ENCODE measurements around the gene C19orf67.
A peak's percentile ranks its signal among the peaks of the same experiment; 100 is the strongest.
"Not testable (repeated sequence)": the region's sequence is repeated elsewhere in the genome, so short reads cannot be mapped to it uniquely, and the experiment has no call there.

Gene C19orf67

DNA sequence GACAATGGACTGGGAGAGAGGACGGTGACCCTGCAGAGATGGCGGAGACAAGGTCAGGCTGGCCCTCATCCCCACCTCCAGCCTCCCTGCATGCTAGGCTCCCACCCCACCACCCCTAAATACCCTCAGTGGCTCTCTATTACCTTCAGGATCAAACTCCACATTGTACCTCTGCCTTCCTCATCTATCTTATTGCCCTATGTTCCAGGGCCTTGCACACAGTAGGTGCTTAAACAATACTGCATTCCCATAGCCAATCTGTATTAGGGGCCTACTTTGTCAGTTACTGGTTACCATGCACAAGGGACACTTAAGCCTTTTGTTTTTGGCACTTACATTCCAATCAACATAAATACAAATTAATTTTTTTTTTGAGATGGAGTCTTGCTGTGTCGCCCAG lies 30.2 kb downstream of the C19orf67 start:
- no peak for DNase-seq

DNA sequence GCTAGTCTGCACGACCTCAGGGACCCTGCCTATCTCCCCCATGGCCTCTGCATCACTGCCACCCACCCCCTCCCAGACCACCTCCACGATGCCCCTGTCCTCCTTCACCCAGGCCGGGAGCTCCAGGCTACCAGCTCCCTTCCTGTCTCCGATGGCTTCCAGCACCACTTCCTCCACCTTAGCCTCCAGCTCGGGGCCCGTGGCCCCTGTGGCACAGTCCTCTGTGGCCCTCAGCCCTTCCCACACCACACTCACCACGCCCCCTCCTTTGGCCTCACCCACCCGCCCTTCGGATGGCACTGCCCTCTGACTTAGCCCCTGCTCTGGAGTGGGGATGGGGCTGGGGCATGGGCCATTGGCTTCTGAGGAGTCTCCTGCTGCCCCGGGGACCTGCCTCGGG lies 30.9 kb downstream of the C19orf67 start:
- no peak for DNase-seq

DNA sequence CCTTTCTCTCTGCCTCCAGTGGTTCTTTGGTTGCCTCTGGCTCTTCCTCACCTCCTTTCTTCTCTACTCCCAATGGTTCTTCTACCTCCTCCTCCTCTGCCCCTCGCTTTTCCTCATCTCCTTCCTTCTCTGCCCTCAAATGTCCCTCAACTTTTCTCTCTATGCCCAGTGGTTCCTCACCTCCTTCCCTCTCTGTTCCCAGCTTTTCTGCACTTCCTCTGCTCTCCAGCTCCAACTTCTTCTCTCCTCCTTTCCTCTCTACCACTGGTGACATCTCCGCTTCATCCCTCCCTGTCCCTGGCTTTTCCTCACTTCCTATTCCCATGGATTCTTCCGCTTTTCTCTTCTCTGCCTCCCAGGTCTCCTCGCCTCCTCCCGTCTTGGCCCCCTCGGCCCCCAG lies 31.5 kb downstream of the C19orf67 start:
- no peak for DNase-seq

DNA sequence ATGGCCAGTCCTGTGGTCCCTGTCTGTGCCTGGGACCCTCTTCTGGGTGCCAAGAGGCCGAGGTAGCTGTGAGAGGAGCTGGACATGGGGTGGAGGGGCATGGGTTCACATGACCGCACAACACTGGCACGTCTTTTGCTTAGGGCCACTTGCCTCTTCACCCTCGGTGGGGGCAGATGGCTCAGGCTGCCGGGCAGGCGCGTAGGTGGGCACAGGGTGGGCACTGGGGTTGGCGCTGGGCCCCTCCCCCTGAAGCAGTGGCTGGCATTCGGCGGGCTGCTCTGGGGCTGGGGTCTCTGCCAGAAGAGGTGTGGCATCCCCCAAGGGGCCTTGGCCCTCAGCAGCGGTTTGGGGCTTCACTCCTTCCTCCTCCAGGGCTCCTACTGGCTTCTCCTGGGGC lies 32.1 kb downstream of the C19orf67 start:
- no peak for DNase-seq

DNA sequence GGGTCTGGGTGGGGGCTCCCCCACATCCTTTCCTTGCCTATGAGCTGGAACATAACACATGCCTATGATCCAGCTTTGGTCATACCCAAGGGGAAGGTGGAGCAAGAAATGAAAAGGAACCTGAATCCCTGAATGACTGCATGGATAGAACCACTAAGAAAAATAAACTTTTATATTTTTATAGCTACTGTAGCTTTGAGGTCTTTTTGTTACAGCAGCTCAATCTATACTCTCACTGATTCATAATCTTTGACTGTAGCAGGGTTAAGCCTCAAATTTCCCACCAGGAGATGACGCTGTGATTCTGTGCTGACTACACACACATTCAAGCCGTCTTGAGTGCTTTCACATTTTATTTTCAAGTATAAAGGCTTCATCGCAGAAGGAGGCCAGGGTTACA lies 32.6 kb downstream of the C19orf67 start:
- no peak for DNase-seq

DNA sequence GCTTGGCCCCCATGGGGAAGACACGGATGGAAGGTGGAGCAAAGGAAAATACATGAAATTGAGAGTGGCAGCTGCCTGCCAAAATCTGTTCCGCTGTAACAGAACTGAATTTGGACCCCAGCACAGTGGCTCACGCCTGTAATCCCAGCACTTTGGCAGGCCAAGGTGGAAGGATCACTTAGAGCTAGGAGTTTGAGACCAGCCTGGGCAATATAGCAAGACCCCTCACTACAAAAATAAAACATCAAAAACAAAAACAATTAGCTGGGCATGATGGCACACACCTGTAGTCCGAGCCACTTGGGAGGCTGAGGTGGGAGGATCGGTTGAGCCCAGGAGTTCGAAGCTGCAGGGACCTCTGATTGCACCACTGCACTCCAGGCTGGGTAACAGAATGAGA lies 33.1 kb downstream of the C19orf67 start:
- no peak for DNase-seq

DNA sequence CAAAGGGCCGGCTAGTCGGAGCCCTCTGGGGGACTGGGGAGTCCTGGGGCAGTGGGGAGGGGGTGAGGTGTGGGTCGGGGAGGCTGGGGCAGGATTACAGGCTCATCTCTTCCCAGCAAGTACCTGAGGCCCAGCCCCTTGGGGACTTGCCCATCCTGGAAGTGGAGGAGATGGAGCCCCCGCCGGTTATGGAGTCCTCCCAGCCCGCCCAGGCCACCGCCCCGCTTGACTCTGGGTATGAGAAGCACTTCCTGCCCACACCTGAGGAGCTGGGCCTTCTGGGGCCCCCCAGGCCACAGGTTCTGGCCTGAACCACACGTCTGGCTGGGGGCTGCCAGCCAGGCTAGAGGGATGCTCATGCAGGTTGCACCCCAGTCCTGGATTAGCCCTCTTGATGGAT lies 33.6 kb downstream of the C19orf67 start:
- no peak for DNase-seq

DNA sequence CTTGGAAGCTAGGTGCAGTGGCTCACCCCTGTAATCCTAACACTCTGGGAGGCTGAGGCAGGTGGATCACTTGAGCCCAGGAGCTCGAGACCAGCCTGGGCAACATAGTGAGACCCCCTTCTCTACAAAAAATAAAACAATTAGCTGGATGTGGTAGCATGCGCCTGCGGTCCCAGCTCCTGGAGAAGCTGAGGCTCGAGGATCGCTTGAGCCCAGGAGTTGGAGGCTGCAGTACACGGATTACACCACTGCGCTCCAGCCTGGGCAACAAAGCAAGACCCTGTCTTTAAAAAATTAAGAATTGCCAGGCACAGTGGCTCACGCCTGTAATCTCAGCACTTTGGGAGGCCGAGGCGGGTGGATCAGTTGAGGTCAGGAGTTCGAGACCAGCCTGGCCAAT lies 34.6 kb downstream of the C19orf67 start:
- not testable (repeated sequence) for DNase-seq

DNA sequence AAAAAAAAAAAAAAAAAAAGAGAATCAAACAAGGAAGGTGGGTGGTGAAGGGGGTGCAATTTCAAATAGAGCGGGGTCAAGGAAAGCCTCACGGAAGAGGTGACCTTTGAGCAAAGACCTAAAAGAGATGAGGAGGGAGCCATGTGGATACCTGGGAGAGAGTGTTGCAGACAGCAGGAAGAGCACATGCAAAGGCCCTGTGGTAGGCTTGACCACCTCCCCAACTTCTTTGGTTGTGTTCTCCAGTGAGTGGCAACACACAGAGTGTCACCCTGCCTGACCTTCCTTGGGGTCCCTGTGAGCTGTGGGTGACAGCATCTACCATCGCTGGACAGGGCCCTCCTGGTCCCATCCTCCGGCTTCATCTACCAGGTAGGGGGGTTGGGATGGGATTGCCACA lies 35.1 kb downstream of the C19orf67 start:
- no peak for DNase-seq

DNA sequence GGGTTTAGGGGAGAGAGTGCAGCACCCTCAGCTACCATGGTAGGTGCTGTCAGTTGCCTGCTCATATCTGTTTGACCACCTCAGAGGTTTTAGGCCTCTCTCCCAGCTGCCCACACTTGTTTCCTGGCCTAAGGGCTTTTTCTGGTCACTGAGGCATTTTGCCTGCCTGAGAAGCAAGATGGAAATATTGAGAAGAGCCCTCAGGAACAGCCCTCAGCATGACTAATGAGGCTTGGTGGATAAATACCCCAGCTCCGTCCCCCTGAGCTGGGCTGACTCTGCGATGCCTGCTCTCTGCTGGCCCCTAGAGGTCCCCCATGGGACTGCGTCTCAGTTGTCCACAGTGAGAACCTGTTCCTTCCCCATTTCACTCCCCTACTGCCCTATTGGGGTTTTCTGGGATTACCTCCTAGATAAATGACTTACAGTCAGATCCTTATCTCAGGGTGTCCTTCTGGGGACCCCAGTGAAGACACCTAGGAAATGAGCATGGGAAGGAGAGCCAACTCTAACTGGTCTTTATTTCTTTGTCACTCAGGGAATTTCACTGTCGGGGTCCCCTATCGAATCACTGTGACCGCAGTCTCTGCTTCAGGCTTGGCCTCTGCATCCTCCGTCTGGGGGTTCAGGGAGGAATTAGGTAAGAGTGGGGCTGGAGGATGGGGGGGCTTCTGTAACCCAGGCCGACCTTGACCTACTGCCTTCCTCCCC lies 37.0 kb downstream of the C19orf67 start:
- no peak for DNase-seq

DNA sequence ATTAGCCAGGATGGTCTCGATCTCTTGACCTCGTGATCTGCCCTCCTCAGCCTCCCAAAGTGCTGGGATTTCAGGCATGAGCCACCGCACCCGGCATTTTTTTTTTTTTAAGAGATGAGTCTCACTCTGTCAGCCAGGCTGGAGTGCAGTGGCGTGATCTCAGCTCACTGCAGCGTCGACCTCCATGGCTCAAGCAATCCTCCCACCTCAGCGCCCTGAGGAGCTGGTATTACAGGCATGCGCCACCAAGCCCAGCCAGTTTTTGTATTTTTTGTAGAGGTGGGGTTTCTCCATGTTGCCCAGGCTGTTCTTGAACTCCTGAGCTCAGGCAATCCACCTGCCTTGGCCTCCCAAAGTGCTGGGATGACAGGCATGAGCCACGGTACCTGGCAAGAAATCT lies 37.7 kb downstream of the C19orf67 start:
- not testable (repeated sequence) for DNase-seq

DNA sequence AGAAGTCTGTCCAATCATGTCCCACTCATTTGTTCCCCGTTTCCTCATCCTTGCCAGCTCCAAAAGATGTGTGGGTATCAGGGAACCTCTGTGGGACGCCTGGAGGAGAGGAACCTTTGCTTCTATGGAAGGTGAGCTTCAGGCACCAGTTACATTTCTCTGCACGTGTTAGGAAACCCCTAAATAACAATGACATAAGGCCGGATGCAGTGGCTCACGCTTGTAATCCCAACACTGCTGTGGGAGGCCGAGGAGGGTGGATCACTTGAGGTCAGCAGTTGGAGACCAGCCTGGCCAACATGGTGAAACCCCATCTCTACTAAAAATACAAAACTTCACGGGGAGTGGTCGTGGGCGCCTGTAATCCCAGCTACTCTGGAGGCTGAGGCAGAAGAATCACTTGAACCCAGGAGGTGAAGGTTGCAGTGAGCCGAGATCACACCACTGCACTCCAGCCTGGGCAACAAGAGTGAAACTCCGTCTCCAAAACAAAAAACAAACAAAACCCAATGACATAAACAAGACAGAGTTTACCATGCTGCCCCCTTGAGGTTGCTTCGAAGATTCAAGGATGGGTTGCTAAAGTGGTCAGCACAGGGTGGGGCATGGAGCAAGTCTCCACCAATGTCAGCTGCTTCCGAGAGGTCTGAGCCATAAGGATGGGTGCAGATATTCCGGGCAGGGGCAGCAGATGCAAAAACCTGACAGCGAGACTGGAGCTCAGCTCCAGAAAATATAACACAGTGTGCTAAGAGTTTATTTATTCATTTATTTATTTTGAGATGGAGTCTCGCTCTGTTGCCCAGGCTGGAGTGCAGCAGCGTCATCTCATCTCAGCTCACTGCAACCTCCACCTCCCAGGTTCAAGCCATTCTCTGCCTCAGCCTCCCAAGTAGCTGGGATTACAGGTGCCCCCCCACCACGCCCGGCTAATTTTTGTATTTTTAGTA lies 42.6 kb downstream of the C19orf67 start:
- peak in 1 of 2 experiments; percentile 35 for DNase-seq

DNA sequence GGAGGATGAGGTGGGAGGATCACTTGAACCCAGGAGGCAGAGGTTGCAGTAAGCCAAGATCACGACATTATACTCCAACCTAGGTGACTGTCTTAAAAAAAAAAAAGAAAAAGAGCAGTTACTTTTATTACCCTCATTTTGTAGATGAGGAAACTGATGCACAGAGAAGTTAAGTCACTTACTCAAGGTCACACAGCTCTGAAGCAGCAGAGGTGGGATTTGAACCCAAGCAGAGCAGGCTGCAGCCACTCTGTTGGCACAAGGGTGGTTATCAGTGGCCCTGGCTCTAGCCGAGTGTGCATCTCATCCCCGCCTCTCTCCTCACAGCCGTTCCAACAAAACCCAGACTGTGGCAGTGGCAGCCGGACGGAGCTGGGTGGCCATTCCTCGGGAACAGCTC lies 46.4 kb downstream of the C19orf67 start:
- DNase-seq = no peak

DNA sequence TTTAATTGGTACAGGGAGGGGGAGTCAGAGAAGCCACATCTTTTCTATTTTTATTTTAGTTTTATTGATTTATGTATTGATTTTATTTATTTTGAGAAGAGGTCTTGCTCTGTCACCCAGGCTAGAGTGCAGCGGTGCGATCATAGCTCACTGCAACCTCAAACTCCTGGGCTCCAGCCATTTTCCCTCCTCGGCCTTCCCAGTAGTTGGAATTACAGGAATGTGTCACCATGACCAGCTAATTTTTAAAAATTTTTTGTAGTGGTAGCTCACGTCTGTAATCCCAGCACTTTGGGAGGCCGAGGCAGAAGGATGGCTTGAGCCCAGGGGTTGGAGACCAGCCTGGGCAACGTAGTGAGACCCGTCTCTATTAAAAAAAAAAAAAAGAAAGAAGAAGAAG lies 49.9 kb downstream of the C19orf67 start:
- no peak for DNase-seq

DNA sequence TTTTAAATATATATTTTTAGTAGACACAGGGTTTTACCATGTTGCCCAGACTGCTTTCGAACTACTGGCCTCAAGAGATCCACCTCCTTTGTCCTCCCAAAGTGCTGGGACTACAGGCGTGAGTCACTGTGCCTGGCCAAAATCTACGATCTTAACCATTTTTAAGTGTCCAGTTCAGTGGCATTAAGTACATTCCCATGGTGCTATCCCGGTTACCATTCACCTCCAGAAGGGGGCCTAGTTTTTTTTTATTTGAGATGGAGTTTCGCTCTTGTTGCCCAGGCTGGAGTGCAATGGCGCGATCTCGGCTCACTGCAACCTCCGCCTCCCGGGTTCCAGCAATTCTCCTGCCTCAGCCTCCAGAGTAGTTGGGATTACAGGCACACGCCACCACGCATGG lies 50.4 kb downstream of the C19orf67 start:
- DNase-seq = not testable (repeated sequence)

DNA sequence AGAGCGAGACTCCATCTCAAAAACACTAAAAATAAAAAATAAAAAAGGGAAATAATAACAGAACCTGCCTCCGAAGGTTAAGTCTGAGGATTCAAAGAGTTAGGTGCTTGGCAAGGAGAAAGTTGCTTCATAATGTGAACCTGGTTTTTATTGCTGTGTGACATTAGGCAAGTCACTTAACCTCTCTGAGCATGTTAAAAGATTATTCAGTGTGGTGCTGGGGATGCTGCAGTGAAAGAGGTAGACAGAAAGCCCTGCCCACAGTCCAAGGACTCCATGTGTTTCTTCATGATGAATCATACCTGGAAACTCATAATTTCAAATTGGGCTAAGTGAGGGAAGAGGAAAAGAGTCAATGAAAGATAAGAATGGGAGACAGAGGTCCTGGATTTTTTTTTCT lies 51.6 kb downstream of the C19orf67 start:
- DNase-seq = no peak

DNA sequence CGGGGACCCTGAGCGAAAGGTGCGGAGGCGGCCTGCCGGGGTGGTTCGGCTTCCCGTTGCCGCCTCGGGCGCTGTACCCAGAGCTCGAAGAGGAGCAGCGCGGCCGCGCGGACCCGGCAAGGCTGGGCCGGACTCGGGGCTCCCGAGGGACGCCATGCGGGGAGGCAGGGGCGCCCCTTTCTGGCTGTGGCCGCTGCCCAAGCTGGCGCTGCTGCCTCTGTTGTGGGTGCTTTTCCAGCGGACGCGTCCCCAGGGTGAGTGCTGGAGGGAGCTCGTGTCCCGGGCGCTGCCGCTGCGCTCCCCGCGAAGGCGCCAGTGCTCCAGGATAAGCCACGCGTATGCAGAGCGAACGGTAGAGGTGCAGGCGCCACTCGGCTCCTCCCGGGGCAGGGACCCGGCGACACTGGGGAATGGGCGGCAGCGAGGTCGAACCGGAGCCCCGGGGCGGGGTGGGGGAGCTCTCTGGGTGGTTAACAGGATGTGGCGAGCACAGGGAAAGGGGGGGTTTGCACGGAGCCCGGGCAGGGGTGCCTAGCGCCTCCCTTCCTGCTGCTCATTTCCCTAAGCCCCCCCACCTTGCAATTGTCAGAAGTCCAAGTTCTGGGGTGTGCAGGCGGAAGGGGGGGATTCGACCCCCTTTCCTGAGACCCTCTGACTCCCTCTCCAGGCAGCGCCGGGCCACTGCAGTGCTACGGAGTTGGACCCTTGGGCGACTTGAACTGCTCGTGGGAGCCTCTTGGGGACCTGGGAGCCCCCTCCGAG lies 53.7 kb downstream of the C19orf67 start, which contains the start of gene IL27RA:
Gene IL27RA (plus strand): TSS at position 44 of the 762 bp plus-strand sequence. CDS start 111 bp downstream, at position 155.
- DNase-seq = no peak

All from cerebellar nuclear complex (tissue), 1 donor.